Ishikawa (cell line): ENCODE data around the gene ZNF492.
"Not testable (repeated sequence)": the region's sequence is repeated elsewhere in the genome, so short reads cannot be mapped to it uniquely, and the experiment has no call there.

Experiments used
- CEBPB ChIP-seq: IDR thresholded peaks from 2 replicates; pipeline ENCODE4 v1.6.1; 2012
- CREB1 ChIP-seq: IDR thresholded peaks from 2 replicates; pipeline ENCODE4 v1.6.1; 2012; ENCODE audit warnings: low read depth
- EGR1 ChIP-seq: IDR thresholded peaks from 2 replicates; pipeline ENCODE4 v1.6.1; 2012
- EP300 ChIP-seq: IDR thresholded peaks from 2 replicates; pipeline ENCODE4 v1.6.1; 2012; ENCODE audit warnings: borderline replicate concordance
- FOXM1 ChIP-seq: IDR thresholded peaks from 2 replicates; pipeline ENCODE4 v1.6.1; 2012; ENCODE audit warnings: low read depth, borderline replicate concordance
- NFIC ChIP-seq: IDR thresholded peaks from 2 replicates; pipeline ENCODE4 v1.6.1; 2012
- RAD21 ChIP-seq: IDR thresholded peaks from 2 replicates; pipeline ENCODE4 v1.6.1; 2012; ENCODE audit warnings: low read depth
- TAF1 ChIP-seq: IDR thresholded peaks from 2 replicates; pipeline ENCODE4 v1.6.1; 2012; ENCODE audit warnings: low read depth, mild to moderate bottlenecking
- TCF12 ChIP-seq: IDR thresholded peaks from 2 replicates; pipeline ENCODE4 v1.6.1; 2012; ENCODE audit warnings: low read depth
- TEAD4 ChIP-seq: IDR thresholded peaks from 2 replicates; pipeline ENCODE4 v1.6.1; 2012
- USF1 ChIP-seq: IDR thresholded peaks from 2 replicates; pipeline ENCODE4 v1.6.1; 2012
- YY1 ChIP-seq: IDR thresholded peaks from 2 replicates; pipeline ENCODE4 v1.6.1; 2012; ENCODE audit warnings: low read depth
- ZBTB7A ChIP-seq: IDR thresholded peaks from 2 replicates; pipeline ENCODE4 v1.6.1; 2012; ENCODE audit warnings: low read depth
- TF ChIP-seq, protein P1 (sequence below): IDR thresholded peaks from 2 replicates; pipeline ENCODE4 v1.6.1; 2012; ENCODE audit warnings: low read depth, mild to moderate bottlenecking
- TF ChIP-seq, protein P2 (sequence below): IDR thresholded peaks from 2 replicates; pipeline ENCODE4 v1.6.1; 2012

ZNF492 gene

DNA sequence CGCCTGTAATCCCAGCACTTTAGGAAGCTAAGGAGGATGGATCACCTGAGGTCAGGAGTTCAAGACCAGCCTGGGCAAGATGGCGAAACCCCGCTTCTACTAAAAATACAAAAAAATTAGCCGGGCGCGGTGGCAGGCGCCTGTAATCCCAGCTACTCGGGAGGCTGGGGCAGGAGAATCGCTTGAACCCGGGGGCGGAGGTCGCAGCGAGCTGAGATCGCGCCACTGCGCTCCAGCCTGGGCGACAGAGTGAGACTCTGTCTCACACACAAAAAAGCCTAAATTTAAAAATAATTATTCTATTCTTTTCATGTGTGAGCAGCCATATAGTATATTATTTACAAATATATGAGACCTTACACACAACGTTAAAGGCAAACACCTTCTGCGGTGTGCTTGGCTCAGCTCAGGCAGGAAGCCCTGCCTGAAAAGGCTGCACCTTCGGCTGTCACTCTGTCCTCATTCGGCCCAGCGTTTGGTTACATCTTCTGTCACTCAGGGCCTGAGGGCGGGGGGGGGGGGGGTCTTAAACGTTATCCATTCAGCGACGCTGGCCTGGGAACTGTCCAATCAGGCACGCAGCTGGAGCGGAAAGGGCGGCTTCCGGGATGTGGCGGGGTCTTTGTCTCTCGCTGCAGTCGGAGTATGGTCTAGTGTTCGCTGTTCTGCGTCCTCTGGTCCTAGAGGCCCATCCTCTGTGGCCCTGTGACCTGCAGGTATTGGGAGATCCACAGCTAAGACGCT is at the start of gene ZNF492:
Gene ZNF492, plus strand, starts transcription at position 619 of the 744 bp plus-strand sequence. CDS start 19,076 bp downstream, outside the sequence.
- TF ChIP-seq TAF1, CEBPB, ZBTB7A: not testable (repeated sequence)

DNA sequence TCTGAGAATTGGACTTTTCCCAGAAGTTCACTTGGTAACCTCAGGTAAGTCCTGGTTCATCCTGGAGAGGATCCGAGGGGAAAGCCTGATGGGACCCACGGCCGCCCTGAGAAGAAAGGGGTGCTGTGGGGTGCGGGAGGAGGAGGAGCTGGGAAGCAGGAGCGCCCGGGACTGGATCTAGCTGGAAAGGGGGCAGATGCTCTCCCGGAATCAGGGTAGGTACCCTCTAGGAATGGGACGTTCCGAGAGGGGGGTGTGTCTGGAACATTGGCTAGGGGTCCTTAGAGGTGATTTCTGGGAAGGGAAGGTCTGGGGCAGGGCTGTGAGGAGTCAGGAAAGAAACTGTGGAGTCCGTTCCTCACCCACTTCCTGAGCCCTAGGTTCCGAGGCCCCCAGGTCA is 38.7 kb upstream of the ZNF492 start:
- TF ChIP-seq, protein P1, sequence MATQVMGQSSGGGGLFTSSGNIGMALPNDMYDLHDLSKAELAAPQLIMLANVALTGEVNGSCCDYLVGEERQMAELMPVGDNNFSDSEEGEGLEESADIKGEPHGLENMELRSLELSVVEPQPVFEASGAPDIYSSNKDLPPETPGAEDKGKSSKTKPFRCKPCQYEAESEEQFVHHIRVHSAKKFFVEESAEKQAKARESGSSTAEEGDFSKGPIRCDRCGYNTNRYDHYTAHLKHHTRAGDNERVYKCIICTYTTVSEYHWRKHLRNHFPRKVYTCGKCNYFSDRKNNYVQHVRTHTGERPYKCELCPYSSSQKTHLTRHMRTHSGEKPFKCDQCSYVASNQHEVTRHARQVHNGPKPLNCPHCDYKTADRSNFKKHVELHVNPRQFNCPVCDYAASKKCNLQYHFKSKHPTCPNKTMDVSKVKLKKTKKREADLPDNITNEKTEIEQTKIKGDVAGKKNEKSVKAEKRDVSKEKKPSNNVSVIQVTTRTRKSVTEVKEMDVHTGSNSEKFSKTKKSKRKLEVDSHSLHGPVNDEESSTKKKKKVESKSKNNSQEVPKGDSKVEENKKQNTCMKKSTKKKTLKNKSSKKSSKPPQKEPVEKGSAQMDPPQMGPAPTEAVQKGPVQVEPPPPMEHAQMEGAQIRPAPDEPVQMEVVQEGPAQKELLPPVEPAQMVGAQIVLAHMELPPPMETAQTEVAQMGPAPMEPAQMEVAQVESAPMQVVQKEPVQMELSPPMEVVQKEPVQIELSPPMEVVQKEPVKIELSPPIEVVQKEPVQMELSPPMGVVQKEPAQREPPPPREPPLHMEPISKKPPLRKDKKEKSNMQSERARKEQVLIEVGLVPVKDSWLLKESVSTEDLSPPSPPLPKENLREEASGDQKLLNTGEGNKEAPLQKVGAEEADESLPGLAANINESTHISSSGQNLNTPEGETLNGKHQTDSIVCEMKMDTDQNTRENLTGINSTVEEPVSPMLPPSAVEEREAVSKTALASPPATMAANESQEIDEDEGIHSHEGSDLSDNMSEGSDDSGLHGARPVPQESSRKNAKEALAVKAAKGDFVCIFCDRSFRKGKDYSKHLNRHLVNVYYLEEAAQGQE: no peak
- TF ChIP-seq NFIC: no peak
- TF ChIP-seq YY1: no peak
- TF ChIP-seq CREB1: no peak
- no peak for TF ChIP-seq FOXM1
- TF ChIP-seq TEAD4: no peak
- no peak for TF ChIP-seq EGR1
- no peak for TF ChIP-seq EP300
- no peak for TF ChIP-seq TAF1
- TF ChIP-seq USF1: no peak
- no peak for TF ChIP-seq RAD21
- no peak for TF ChIP-seq CEBPB
- TF ChIP-seq, protein P2, sequence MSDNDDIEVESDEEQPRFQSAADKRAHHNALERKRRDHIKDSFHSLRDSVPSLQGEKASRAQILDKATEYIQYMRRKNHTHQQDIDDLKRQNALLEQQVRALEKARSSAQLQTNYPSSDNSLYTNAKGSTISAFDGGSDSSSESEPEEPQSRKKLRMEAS: no peak
- TF ChIP-seq ZBTB7A: no peak
- TF ChIP-seq TCF12: no peak

DNA sequence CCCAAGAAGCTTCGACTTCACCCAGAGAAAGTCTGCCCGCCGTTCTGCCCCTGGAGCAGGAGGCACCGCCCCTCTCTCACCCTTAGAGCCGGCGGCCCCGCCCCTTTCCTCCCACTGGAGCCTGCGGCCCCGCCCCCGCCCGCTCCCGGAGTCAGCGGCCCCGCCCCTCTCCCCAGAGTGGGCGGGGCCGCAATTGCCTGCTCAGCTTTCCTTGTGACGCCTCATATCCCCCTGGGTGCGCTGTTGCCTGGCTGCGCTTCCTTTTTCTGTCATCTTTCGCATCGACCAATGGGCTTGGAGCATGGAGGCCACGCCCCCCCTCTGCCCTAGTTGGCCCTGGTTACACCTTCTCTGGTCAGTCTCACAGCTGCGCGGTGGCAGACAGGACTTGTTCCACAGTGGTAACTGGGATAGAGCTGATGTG is 38.2 kb upstream of the ZNF492 start:
- TF ChIP-seq RAD21: no peak
- no peak for TF ChIP-seq TCF12
- no peak for TF ChIP-seq EGR1
- no peak for TF ChIP-seq NFIC
- TF ChIP-seq TAF1: no peak
- TF ChIP-seq, protein P1: no peak
- no peak for TF ChIP-seq CEBPB

- TF ChIP-seq EGR1: no peak
- TF ChIP-seq, protein P2: no peak
- TF ChIP-seq RAD21: no peak
- no peak for TF ChIP-seq YY1
- no peak for TF ChIP-seq TAF1
- TF ChIP-seq CEBPB: no peak
- TF ChIP-seq FOXM1: no peak
- no peak for TF ChIP-seq TEAD4
- TF ChIP-seq, protein P1: no peak
- no peak for TF ChIP-seq NFIC
- no peak for TF ChIP-seq TCF12
- no peak for TF ChIP-seq USF1
- no peak for TF ChIP-seq ZBTB7A
- TF ChIP-seq CREB1: no peak
Measured at GRCh38 chr19:22600690-22601648, 33.2 kb upstream of the ZNF492 start.
